Measurements from ENCODE around the gene MGP.

MGP gene

DNA sequence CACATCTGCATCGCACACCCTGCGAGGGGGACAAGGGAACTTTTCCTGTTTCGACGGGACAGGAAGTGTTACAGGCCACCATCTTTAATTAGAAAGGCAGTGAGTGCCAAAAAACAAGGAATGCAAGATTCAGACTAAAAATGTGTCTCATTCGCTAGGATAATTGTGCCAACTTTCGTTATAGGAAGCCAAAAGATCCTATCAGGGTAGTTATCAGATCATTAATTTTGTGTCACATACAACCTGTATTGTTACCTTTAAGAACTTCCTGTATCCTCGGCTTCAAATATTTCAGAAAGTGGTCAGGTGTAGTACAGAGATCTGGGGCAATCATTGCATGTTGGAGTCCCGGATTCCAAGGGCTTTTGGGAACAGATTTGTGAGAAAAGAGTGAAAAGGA is 19.2 kb upstream of the MGP start:
- Histone ChIP-seq H3K27me3 (ENCODE audit: control insufficient read depth, insufficient read depth, low read length, poor library complexity, severe bottlenecking) (no peaks in the 10 kb centered on the region), H3K36me3 (ENCODE audit: control insufficient read depth, insufficient read depth, low read length) (no peaks in the 10 kb centered on the region), H3K9me3 (ENCODE audit: control insufficient read depth, low read length) (no peaks in the 10 kb centered on the region), H3K4me3 (ENCODE audit: insufficient read depth, low read depth, low read length) (no peak overlapping the region), H3K27ac (ENCODE audit: insufficient read depth, low read depth, low read length, poor library complexity, severe bottlenecking) (no peak overlapping the region), H3K4me1 (ENCODE audit: control insufficient read depth, insufficient read depth, low read length) (no peaks in the 10 kb centered on the region)
- 92 to 94% methylated on average over 8 of the region's 8 CpGs for WGBS, 2 experiments

DNA sequence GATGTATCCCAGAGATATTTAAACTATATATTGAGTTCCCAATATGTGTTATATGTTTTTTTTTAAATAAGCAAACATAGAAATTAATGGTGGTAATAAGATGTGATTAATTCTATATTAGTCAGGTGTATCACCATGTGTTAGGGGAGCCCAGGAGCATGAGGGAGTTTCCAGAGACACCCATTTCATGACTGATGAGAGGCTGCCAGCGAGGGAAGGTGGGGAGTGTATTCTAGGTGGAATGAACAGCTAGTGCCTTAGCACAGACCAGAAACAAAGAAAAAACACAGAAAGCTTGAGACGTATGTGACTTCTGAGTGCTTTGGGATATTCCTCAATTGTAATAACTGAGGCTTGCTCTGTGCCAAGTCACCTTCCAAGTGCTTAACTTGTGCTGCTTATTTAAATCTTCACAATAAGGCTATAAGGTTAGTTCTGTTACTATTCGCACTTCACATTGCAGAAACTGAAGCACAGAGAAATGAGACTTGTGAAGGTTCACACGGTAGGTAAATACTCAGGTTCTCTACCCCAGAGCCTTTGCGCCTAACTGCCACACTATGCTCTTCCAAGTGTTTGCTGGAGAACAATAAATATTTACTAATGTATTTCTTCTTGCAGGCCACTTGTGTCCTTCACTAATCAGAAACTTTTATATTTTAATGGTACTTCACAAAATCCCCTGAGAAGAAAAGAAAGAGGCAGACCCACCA is 17.9 kb upstream of the MGP start:
- WGBS, 2 experiments = 91 to 96% methylated on average over 5 of the region's 5 CpGs
- no peak overlapping the region for H3K27ac ChIP-seq (ENCODE audit: insufficient read depth, low read depth, low read length, poor library complexity, severe bottlenecking)
- no peak overlapping the region for H3K4me3 ChIP-seq (ENCODE audit: insufficient read depth, low read depth, low read length)
- no peaks in the 10 kb centered on the region for H3K9me3 ChIP-seq (ENCODE audit: control insufficient read depth, low read length)
- H3K27me3 ChIP-seq (ENCODE audit: control insufficient read depth, insufficient read depth, low read length, poor library complexity, severe bottlenecking) = no peaks in the 10 kb centered on the region
- no peaks in the 10 kb centered on the region for H3K4me1 ChIP-seq (ENCODE audit: control insufficient read depth, insufficient read depth, low read length)
- H3K36me3 ChIP-seq (ENCODE audit: control insufficient read depth, insufficient read depth, low read length) = no peaks in the 10 kb centered on the region

- Histone ChIP-seq H3K27me3 (ENCODE audit: control insufficient read depth, insufficient read depth, low read length, poor library complexity, severe bottlenecking) (no peaks in the 10 kb centered on the region), H3K27ac (ENCODE audit: insufficient read depth, low read depth, low read length, poor library complexity, severe bottlenecking) (no peak overlapping the region), H3K36me3 (ENCODE audit: control insufficient read depth, insufficient read depth, low read length) (no peaks in the 10 kb centered on the region), H3K9me3 (ENCODE audit: control insufficient read depth, low read length) (no peaks in the 10 kb centered on the region), H3K4me3 (ENCODE audit: insufficient read depth, low read depth, low read length) (no peak overlapping the region), H3K4me1 (ENCODE audit: control insufficient read depth, insufficient read depth, low read length) (no peaks in the 10 kb centered on the region)
- 96 to 100% methylated on average over 2 of the region's 2 CpGs for WGBS, 2 experiments
Measured at GRCh38 chr12:14902465-14902864, 16.8 kb upstream of the MGP start.

DNA sequence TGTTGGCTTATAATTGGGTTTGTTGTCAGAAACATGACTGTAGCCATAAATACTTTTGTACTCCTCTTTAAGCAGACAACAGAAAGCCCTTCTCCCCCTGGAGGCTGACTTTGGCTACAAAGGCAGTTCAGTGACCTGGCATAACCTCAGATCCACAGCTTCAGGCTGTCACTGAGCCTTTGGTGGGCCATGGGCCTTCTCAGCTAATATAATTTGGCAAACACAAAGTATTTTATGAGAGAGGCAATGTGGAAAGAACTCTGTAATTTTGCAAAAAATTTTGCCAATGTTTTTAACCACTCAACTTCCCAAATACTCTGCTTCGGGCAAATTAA is 15.5 kb upstream of the MGP start:
- H3K9me3 ChIP-seq (ENCODE audit: control insufficient read depth, low read length) = no peaks in the 10 kb centered on the region
- no peak overlapping the region for H3K27ac ChIP-seq (ENCODE audit: insufficient read depth, low read depth, low read length, poor library complexity, severe bottlenecking)
- no peaks in the 10 kb centered on the region for H3K27me3 ChIP-seq (ENCODE audit: control insufficient read depth, insufficient read depth, low read length, poor library complexity, severe bottlenecking)
- H3K36me3 ChIP-seq (ENCODE audit: control insufficient read depth, insufficient read depth, low read length) = no peaks in the 10 kb centered on the region
- H3K4me1 ChIP-seq (ENCODE audit: control insufficient read depth, insufficient read depth, low read length) = no peaks in the 10 kb centered on the region
- H3K4me3 ChIP-seq (ENCODE audit: insufficient read depth, low read depth, low read length) = no peak overlapping the region
- 97 to 100% methylated on average over 1 of the region's 1 CpG for WGBS, 2 experiments

GRCh38 chr12:14900521-14901227 is 15.0 kb upstream of the MGP start:
- Histone ChIP-seq H3K27me3 (ENCODE audit: control insufficient read depth, insufficient read depth, low read length, poor library complexity, severe bottlenecking) (no peaks in the 10 kb centered on the region), H3K4me3 (ENCODE audit: insufficient read depth, low read depth, low read length) (no peak overlapping the region), H3K36me3 (ENCODE audit: control insufficient read depth, insufficient read depth, low read length) (no peaks in the 10 kb centered on the region), H3K9me3 (ENCODE audit: control insufficient read depth, low read length) (no peaks in the 10 kb centered on the region), H3K4me1 (ENCODE audit: control insufficient read depth, insufficient read depth, low read length) (no peaks in the 10 kb centered on the region), H3K27ac (ENCODE audit: insufficient read depth, low read depth, low read length, poor library complexity, severe bottlenecking) (no peak overlapping the region)
- 94% methylated on average over 5 of the region's 5 CpGs for WGBS, 2 experiments

DNA sequence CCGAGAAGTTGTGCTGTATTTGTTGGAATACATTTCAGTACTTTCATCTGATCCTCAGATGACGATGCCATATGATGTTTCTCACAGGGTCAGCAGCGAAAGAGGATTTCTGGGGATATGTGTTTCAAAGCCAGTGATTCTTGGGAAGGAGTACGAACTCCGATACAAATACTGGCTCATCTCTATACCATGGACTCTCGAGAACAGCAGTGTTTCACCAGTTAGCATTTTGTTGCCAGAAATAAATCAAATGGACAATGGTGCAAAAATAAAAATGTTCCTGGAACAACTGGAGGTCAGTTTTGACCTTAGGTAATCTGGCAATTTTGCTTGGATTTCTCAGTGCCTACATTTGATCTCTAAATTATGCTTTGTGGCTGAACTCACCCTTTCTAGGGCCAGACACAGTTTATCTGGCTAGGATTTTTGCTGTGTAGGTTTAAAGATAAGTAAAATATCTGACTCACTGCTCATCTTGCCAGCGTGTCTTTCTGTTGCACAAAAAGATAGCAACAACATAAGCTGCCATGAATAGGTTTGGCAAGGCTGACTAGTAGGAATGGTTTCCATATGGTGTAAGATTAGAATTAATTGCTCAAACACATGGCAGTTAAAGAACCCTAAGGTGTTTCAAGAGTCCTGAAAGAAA is 11.0 kb upstream of the MGP start:
- Histone ChIP-seq H3K9me3 (ENCODE audit: control insufficient read depth, low read length) (no peaks in the 10 kb centered on the region), H3K4me3 (ENCODE audit: insufficient read depth, low read depth, low read length) (no peak overlapping the region), H3K27ac (ENCODE audit: insufficient read depth, low read depth, low read length, poor library complexity, severe bottlenecking) (peak overlapping the region; percentile 26), H3K36me3 (ENCODE audit: control insufficient read depth, insufficient read depth, low read length) (no peaks in the 10 kb centered on the region), H3K4me1 (ENCODE audit: control insufficient read depth, insufficient read depth, low read length) (no peaks in the 10 kb centered on the region), H3K27me3 (ENCODE audit: control insufficient read depth, insufficient read depth, low read length, poor library complexity, severe bottlenecking) (no peaks in the 10 kb centered on the region)
- WGBS, 2 experiments = 93 to 98% methylated on average over 7 of the region's 7 CpGs

GRCh38 chr12:14893506-14894250 is 8.0 kb upstream of the MGP start:
- Histone ChIP-seq H3K27me3 (ENCODE audit: control insufficient read depth, insufficient read depth, low read length, poor library complexity, severe bottlenecking) (no peaks in the 10 kb centered on the region), H3K4me3 (ENCODE audit: insufficient read depth, low read depth, low read length) (no peak overlapping the region), H3K9me3 (ENCODE audit: control insufficient read depth, low read length) (no peaks in the 10 kb centered on the region), H3K36me3 (ENCODE audit: control insufficient read depth, insufficient read depth, low read length) (no peaks in the 10 kb centered on the region), H3K27ac (ENCODE audit: insufficient read depth, low read depth, low read length, poor library complexity, severe bottlenecking) (peak overlapping the region; percentile 3), H3K4me1 (ENCODE audit: control insufficient read depth, insufficient read depth, low read length) (peaks cover 4% of the 10 kb centered on the region)
- 82 to 91% methylated on average over 5 of the region's 5 CpGs for WGBS, 2 experiments

- no peaks in the 10 kb centered on the region for H3K36me3 ChIP-seq (ENCODE audit: control insufficient read depth, insufficient read depth, low read length)
- no peak overlapping the region for H3K4me3 ChIP-seq (ENCODE audit: insufficient read depth, low read depth, low read length)
- H3K27me3 ChIP-seq (ENCODE audit: control insufficient read depth, insufficient read depth, low read length, poor library complexity, severe bottlenecking) = no peaks in the 10 kb centered on the region
- H3K9me3 ChIP-seq (ENCODE audit: control insufficient read depth, low read length) = no peaks in the 10 kb centered on the region
- H3K4me1 ChIP-seq (ENCODE audit: control insufficient read depth, insufficient read depth, low read length) = peaks cover 4% of the 10 kb centered on the region
- 85 to 88% methylated on average over 7 of the region's 7 CpGs for WGBS, 2 experiments
- peak overlapping the region; percentile 3 for H3K27ac ChIP-seq (ENCODE audit: insufficient read depth, low read depth, low read length, poor library complexity, severe bottlenecking)
Measured at GRCh38 chr12:14892726-14893505, 7.3 kb upstream of the MGP start.

- H3K36me3 ChIP-seq (ENCODE audit: control insufficient read depth, insufficient read depth, low read length) = no peaks in the 10 kb centered on the region
- H3K4me3 ChIP-seq (ENCODE audit: insufficient read depth, low read depth, low read length) = no peak overlapping the region
- no peak overlapping the region for H3K27ac ChIP-seq (ENCODE audit: insufficient read depth, low read depth, low read length, poor library complexity, severe bottlenecking)
- 93 to 94% methylated on average over 5 of the region's 5 CpGs for WGBS, 2 experiments
- H3K4me1 ChIP-seq (ENCODE audit: control insufficient read depth, insufficient read depth, low read length) = peaks cover 4% of the 10 kb centered on the region
- no peaks in the 10 kb centered on the region for H3K27me3 ChIP-seq (ENCODE audit: control insufficient read depth, insufficient read depth, low read length, poor library complexity, severe bottlenecking)
- H3K9me3 ChIP-seq (ENCODE audit: control insufficient read depth, low read length) = no peaks in the 10 kb centered on the region
Measured at GRCh38 chr12:14890701-14891100, 5.0 kb upstream of the MGP start.
